CD14-positive monocyte (primary cell): ENCODE data around the gene DCLK2. TPM values are rescaled to one million over a fixed set of nuclear protein-coding genes. Genes with fewer than 3 reads are reported as not detected.

Experiments
- DNase-seq, 3 donors: peaks; one replicate each; pipeline ENCODE4 v3.0.0-alpha.2; 2011 to 2022
- H2AFZ ChIP-seq: 2 replicates; pipeline ENCODE4 v1.6.0; 2012; ENCODE audit warnings: mild to moderate bottlenecking, low read depth, low read length, inconsistent platforms; ENCODE audit not compliant: insufficient read depth, poor library complexity, severe bottlenecking
- H3K27ac ChIP-seq, 2 donors: 1 replicate in 1 of 2; 2 replicates in 1 of 2; pipeline ENCODE4 v1.5.1; 2012 to 2013; ENCODE audit warnings: low read length in 2 of 2, control low read depth in 1 of 2, inconsistent platforms in 1 of 2, low read depth in 1 of 2, mild to moderate bottlenecking in 1 of 2
- H3K27me3 ChIP-seq, 2 donors: one replicate each; pipeline versions ENCODE4 v1.6.0 to v1.6.1; 2011 to 2013; ENCODE audit warnings: low read length in 2 of 2; ENCODE audit not compliant: control insufficient read depth in 2 of 2, insufficient read depth in 2 of 2
- H3K36me3 ChIP-seq, 2 donors: replicated peaks in 1 of 2; 1 replicate in 1 of 2; 2 replicates in 1 of 2; pipeline versions ENCODE4 v1.5.1 to v1.6.1; 2012 to 2013; ENCODE audit warnings: low read length in 2 of 2, control low read depth in 1 of 2, inconsistent platforms in 1 of 2, mild to moderate bottlenecking in 1 of 2; ENCODE audit not compliant: insufficient read depth in 2 of 2, control insufficient read depth in 1 of 2
- H3K4me1 ChIP-seq, 2 donors: 1 replicate in 1 of 2; 2 replicates in 1 of 2; pipeline versions ENCODE4 v1.5.1 to v1.6.1; 2012 to 2013; ENCODE audit warnings: low read length in 2 of 2, control low read depth in 1 of 2, inconsistent platforms in 1 of 2, mild to moderate bottlenecking in 1 of 2, moderate library complexity in 1 of 2; ENCODE audit not compliant: insufficient read depth in 2 of 2, control insufficient read depth in 1 of 2
- H3K4me2 ChIP-seq: replicated peaks from 2 replicates; pipeline ENCODE3; 2012; ENCODE audit warnings: low read length, moderate library complexity, mild to moderate bottlenecking; ENCODE audit not compliant: poor library complexity, severe bottlenecking; ENCODE audit errors: extremely low read depth
- H3K4me3 ChIP-seq, 3 experiments: fragments of 200-600 bp in 1 of 3; sonication (generic) in 1 of 3; replicated peaks in 1 of 3; 1 replicate in 2 of 3; 2 replicates in 1 of 3; pipeline ENCODE4 v1.5.1; 2011 to 2013; ENCODE audit warnings: low read length in 3 of 3, mild to moderate bottlenecking in 3 of 3, control low read depth in 2 of 3, low read depth in 2 of 3, inconsistent platforms in 1 of 3, moderate library complexity in 1 of 3
- H3K79me2 ChIP-seq: 2 replicates; pipeline ENCODE4 v1.6.0; 2012; ENCODE audit warnings: mild to moderate bottlenecking, control low read depth, inconsistent platforms, low read length, moderate library complexity; ENCODE audit not compliant: insufficient read depth
- H3K9ac ChIP-seq: 2 replicates; pipeline ENCODE4 v1.6.0; 2017; ENCODE audit warnings: low read length, mild to moderate bottlenecking; ENCODE audit not compliant: insufficient read depth, poor library complexity, severe bottlenecking
- H3K9me3 ChIP-seq, 2 donors: replicated peaks in 1 of 2; 1 replicate in 1 of 2; 2 replicates in 1 of 2; pipeline versions ENCODE4 v1.5.1 to v1.6.1; 2012 to 2013; ENCODE audit warnings: low read length in 2 of 2, control low read depth in 1 of 2; ENCODE audit not compliant: control insufficient read depth in 1 of 2, insufficient read depth in 1 of 2
- H4K20me1 ChIP-seq: 2 replicates; pipeline ENCODE4 v1.6.0; 2012; ENCODE audit warnings: mild to moderate bottlenecking, low read length, control low read depth, moderate library complexity; ENCODE audit not compliant: insufficient read depth
- H3K27ac Mint-ChIP-seq, 7 donors: one replicate each; pipeline ENCODE4 v1.8.0; 2020; ENCODE audit warnings: mild to moderate bottlenecking in 7 of 7, mixed read lengths in 7 of 7, moderate library complexity in 6 of 7, inconsistent platforms in 2 of 7
- H3K27me3 Mint-ChIP-seq, 3 donors: one replicate each; pipeline ENCODE4 v1.8.0; 2021 to 2022; ENCODE audit warnings: low read depth in 3 of 3, mild to moderate bottlenecking in 3 of 3, mixed read lengths in 3 of 3, moderate library complexity in 3 of 3, inconsistent platforms in 1 of 3
- H3K36me3 Mint-ChIP-seq, 2 donors: one replicate each; pipeline ENCODE4 v1.8.0; 2020; ENCODE audit warnings: mixed read lengths in 2 of 2, inconsistent platforms in 1 of 2, mild to moderate bottlenecking in 1 of 2
- H3K4me1 Mint-ChIP-seq: one replicate; pipeline ENCODE4 v1.8.0; 2020; ENCODE audit warnings: mild to moderate bottlenecking, mixed read lengths
- H3K4me3 Mint-ChIP-seq, 2 donors: one replicate each; pipeline ENCODE4 v1.8.0; 2020; ENCODE audit warnings: mild to moderate bottlenecking in 2 of 2, mixed read lengths in 2 of 2, moderate library complexity in 1 of 2
- H3K9me3 Mint-ChIP-seq, 7 donors: one replicate each; pipeline ENCODE4 v1.8.0; 2020 to 2022; ENCODE audit warnings: mixed read lengths in 7 of 7, mild to moderate bottlenecking in 6 of 7, moderate library complexity in 6 of 7, inconsistent platforms in 2 of 7
- WGBS: methylation state at CpG from one replicate; pipeline ENCODE4 v1.1.5; 2013; ENCODE audit warnings: missing lambda C conversion rate; ENCODE audit not compliant: insufficient coverage; 5-methylcytosine and 5-hydroxymethylcytosine counted together
- intact Hi-C, 2 donors: fragments of 100-400 bp; cut with micrococcal nuclease; formaldehyde crosslinking; loops; one replicate each; pipeline versions ENCODE4 v1.15.0 to v1.15.1; 2023
- polyA plus RNA-seq, 3 donors: library from polyadenylated mRNA; depleted of rRNA in 1 of 3; unstranded in 2 of 3; stranded (reverse) in 1 of 3; fragments of 300-500 nt in 2 of 3; fragments of >200 nt in 1 of 3; fragmentation: Illumina TruSeq in 2 of 3; gene quantifications; 1 replicate in 2 of 3; 2 replicates in 1 of 3; pipeline ENCODE4 v1.2.3, GENCODE V29; 2012 to 2021
- TF ChIP-seq, protein P1 (sequence below): fragments of 200-600 bp; IDR thresholded peaks from one replicate; pipeline ENCODE4 v1.8.0; 2022; ENCODE audit warnings: antibody characterized with exemption, mild to moderate bottlenecking

Gene DCLK2
- polyA plus RNA-seq, 3 donors, result 0.13 TPM; not detected in 2

DNA sequence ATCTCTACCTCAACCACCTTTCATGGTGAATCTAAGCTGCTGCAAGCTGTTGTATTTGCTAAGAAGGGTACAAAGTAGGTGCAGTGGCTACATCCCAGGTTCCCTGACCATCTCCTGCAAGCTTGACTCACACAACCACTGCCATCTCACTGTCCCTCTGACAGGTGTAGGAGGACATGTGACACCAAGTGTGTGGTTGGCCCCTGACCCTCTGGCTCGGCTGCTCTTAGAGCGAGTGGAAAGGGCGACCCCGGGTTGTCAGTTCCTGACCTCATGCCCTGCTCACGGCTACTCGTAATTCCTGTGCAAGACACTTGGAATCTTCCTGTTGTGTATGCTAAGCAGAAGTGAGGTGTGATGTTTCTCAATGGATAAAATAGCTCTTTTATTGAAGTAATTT, 184.4 kb downstream of the DCLK2 start:
- Histone ChIP-seq H3K4me2 (no peak overlapping the region), H3K36me3 (no peaks in the 10 kb centered on the region), H3K4me1 (no peaks in the 10 kb centered on the region), H3K9ac (no peak overlapping the region), H3K79me2 (no peaks in the 10 kb centered on the region), H3K27me3 (no peaks in the 10 kb centered on the region), H2AFZ (no peak overlapping the region), H3K9me3 (no peaks in the 10 kb centered on the region), H3K27ac (no peak overlapping the region), H3K4me3 (no peak overlapping the region), H4K20me1 (no peaks in the 10 kb centered on the region)
- Mint-ChIP-seq H3K36me3 (peaks cover 10 to 18% of the 10 kb centered on the region in 2 donors), H3K27ac (no peak overlapping the region), H3K9me3 (no peaks in the 10 kb centered on the region), H3K27me3 (no peaks in the 10 kb centered on the region), H3K4me1 (no peaks in the 10 kb centered on the region), H3K4me3 (no peak overlapping the region)
- 97% methylated on average over 6 of the region's 6 CpGs for WGBS
- intact Hi-C loops, result no loop called here
- TF ChIP-seq, protein P1, sequence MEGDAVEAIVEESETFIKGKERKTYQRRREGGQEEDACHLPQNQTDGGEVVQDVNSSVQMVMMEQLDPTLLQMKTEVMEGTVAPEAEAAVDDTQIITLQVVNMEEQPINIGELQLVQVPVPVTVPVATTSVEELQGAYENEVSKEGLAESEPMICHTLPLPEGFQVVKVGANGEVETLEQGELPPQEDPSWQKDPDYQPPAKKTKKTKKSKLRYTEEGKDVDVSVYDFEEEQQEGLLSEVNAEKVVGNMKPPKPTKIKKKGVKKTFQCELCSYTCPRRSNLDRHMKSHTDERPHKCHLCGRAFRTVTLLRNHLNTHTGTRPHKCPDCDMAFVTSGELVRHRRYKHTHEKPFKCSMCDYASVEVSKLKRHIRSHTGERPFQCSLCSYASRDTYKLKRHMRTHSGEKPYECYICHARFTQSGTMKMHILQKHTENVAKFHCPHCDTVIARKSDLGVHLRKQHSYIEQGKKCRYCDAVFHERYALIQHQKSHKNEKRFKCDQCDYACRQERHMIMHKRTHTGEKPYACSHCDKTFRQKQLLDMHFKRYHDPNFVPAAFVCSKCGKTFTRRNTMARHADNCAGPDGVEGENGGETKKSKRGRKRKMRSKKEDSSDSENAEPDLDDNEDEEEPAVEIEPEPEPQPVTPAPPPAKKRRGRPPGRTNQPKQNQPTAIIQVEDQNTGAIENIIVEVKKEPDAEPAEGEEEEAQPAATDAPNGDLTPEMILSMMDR, result no peak
- no peak for DNase-seq

DNA sequence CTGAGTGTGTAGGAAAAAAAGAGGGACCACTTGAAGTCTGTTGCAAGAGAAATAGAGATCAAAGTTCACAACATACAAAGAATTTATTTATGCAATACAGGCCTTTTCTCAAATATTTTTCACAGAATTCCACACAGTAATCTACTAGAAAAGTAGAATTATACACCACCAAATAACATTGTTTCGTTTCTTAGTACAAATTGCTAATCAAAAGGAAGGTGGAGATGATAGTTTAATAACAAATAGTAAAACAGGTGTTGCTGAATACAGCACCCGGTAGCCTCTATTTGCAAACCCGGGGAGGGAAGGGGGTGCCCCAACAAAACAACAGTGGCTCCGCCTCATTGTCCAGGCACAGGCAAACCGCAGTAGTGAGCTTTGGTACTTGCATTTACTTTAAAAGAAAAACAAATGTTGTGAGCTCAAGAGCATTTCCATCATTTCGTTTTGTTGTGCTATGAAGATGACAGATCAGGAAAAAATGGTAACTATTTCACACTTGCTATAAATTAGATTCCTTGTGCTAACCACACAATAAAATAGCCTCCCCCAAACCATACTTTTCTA, 186.4 kb downstream of the DCLK2 start:
- Histone ChIP-seq H3K9ac (no peak overlapping the region), H3K9me3 (no peaks in the 10 kb centered on the region), H3K4me3 (no peak overlapping the region), H2AFZ (no peak overlapping the region), H3K4me2 (no peak overlapping the region), H3K79me2 (no peaks in the 10 kb centered on the region), H4K20me1 (no peaks in the 10 kb centered on the region), H3K27me3 (no peaks in the 10 kb centered on the region), H3K4me1 (no peaks in the 10 kb centered on the region), H3K36me3 (no peaks in the 10 kb centered on the region), H3K27ac (no peak overlapping the region)
- Mint-ChIP-seq H3K4me3 (no peak overlapping the region), H3K9me3 (no peaks in the 10 kb centered on the region), H3K4me1 (no peaks in the 10 kb centered on the region), H3K27ac (no peak overlapping the region), H3K36me3 (peaks cover 9 to 18% of the 10 kb centered on the region in 2 donors), H3K27me3 (no peaks in the 10 kb centered on the region)
- 94% methylated on average over 3 of the region's 6 CpGs for WGBS
- TF ChIP-seq, protein P1, result no peak
- DNase-seq, result no peak
- intact Hi-C loops, result no loop called here
